Activated CD4-positive, alpha-beta T cell treated with anti-CD3 and anti-CD28 coated beads, Interleukin-2, amount 50 U/mL, for 48 hours (primary cell): ENCODE measurements around the gene HMCN2.

Source experiments
- DNase-seq, 2 experiments: peaks; one replicate each; pipeline ENCODE4 v3.0.0-alpha.2; 2020

Gene HMCN2

DNA sequence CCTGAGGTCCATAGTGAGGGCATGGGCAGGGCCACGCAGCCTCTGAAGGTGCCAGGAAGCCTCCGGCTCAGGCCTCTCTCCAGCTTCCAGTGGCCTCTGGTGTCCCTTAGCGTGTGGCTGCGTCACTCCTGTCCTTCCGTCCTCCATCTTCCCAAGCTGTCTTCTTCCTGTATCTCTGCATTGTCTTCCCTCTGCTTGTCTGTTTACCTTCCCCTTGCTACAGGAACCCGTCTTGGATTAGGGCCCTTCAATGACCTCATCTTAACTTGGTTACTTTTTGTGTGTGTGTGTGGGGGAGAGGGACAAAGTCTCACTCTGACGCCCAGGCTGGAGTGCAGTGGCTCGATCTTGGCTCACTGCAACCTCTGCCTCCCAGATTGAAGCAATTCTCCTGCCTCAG lies 193.6 kb downstream of the HMCN2 start:
- no peak for DNase-seq

GRCh38 chr9:130459941-130460669 lies 194.5 kb downstream of the HMCN2 start:
- DNase-seq = no peak

DNA sequence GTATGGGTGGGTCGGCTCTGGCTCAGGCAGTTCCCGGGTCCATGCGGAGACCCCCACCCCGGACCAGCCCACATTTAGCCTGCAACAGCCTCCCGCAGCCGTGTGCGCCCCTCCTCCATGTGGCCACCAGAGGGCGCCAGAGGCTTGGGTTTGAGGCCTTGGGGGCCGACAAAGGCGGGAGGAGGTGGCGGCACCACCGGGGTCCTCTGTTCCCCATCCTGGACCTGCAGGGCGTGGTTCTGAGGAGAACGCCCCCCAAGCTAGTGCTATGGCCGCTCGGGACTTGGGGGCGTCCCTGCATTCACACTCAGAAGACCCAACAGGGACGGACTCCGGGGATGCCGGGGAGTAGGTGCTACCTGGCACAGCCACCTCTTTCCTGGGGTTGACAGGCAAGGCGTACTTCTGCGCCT lies 195.7 kb downstream of the HMCN2 start:
- DNase-seq = peak; percentile 71 to 77

GRCh38 chr9:130461731-130462130 lies 196.2 kb downstream of the HMCN2 start:
- DNase-seq = no peak

DNA sequence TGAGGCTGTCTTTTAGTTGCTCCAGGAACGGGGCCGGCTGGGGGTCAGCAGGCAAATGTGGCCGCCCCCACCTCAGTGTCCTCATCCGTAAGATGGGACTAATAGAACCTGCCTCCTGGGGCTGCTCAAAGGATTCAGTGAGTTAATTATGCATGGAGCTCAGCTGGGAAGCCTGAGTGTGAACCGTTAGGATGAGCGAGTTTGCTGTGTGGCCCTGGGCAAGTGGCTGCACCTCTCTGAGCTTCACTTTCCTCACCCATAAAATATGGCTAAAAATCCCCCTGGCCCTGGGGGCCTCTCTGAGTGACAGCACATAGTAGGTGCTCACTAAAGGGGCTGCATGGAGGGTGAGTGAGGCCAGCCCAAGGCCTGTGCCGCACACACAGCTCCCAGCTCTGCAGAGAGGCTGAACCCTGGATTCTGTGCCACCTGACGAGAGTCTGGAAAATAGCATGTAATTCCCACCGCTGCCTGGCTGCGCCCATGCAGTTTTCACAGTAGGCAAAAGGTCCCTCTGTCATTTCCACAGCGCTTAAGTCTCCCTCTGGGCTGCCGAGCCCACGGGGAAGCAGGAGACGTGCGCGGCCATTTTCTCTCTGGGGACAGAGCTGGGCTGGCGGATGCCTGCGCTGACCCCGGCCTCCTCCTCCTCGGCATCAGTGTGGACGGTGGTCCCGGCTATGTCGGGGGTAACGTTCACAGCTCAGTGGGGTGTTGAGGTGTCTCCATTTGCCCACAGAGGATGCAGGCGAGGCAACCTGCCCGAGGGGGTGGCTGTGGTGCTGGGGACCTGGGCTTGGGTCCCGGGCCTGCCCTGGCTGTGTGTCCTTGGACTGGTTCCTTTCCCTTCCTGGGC lies 197.4 kb downstream of the HMCN2 start:
- DNase-seq = no peak

GRCh38 chr9:130463763-130464745 lies 198.5 kb downstream of the HMCN2 start:
- no peak for DNase-seq

GRCh38 chr9:130465383-130466096 lies 200.0 kb downstream of the HMCN2 start:
- DNase-seq = no peak

DNA sequence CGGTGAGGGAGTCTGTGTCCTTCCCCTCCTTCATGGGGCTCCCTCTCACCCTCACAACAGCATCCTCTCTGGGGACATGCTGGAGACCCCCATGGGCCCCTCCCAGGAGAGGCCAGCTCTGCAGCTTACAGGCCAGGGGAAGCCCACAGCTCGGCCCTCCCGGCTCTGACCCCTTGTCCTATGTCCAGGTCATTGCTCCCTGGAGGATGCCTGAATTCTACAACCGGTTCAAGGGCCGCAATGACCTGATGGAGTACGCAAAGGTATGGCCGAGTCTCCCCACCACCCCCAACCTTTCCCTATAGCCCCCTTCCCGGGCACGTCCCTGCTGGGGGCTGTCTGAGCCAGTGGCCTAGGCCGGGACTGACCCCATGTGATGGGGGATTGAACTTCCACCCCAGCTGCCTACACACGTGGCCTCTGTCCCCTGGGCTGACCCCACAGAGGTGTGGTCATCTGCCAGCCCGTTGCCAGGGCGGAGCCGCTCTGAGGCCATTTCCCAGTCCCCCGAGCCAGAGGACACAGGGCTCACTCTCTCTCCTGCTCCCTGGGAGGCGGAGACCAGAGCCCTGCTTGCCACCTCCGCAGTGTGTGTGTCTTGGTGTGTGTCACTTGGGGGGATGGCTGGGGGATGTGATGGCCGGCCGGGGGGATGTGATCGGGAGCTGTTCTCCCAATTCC lies 201.1 kb downstream of the HMCN2 start:
- DNase-seq = no peak

- DNase-seq = no peak
Measured at GRCh38 chr9:130467316-130467715, 201.8 kb downstream of the HMCN2 start.

- DNase-seq = no peak
Measured at GRCh38 chr9:130468566-130468965, 203.0 kb downstream of the HMCN2 start.

DNA sequence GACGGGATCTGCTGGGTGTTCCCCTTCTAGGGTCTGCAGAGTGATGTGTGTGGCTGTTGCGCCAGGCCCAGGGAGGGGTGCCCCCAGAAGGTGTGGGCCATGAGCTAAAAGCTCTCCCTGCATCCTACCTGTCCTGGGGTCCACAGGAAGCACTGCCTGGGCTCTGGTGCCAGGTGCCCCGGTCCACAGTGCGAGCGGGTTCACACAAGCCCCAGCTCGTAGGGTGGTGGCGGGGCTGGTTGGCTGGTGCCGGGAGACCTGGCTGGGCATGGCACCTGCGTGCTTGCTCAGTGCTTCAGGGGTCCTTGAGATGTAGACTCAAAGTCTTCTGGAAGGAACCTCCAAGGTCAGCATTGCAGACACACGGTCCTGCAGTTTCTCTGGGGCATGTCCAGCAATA lies 204.7 kb downstream of the HMCN2 start:
- DNase-seq = no peak

GRCh38 chr9:130470950-130471349 lies 205.4 kb downstream of the HMCN2 start:
- no peak for DNase-seq

DNA sequence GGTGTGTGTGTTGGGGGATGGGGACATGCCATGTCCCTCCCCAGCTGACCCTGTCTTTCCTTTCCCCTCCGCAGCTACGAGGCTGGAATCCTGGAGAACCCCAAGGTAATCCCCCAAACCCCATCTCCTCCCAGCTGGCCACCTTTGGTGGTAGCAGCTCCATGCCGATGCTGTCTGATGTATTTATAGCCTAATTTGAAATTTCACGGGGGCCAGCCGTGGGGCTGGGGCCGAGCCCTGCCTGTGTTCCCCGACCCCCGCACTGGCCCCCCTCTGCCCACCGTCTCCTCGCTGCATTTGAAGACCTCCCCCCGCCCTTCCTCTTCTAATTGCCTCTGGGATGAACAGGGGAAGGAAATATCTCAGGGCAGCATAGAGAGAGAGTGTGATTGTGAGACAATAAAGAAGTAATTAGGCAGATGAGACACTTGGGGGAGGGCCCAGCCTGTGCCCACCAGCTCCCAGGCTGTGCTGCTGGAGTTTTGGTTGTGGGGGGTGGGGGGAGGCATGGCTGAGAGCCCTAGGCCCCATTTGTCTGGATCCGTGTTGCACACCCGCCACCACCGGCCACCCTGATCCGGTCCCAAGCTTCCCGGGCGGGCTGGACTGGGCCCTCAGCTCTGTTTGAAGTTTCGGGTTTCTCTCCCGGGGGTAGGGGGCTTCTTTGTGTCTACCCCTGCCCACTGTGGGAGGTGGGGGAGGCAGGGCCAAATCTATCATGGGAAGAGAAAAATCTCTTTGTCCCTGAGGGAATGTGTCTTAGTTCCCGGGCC lies 206.0 kb downstream of the HMCN2 start:
- no peak for DNase-seq

- DNase-seq = no peak
Measured at GRCh38 chr9:130472184-130472705, 206.7 kb downstream of the HMCN2 start.

GRCh38 chr9:130473009-130473408 lies 207.4 kb downstream of the HMCN2 start:
- DNase-seq = no peak

- no peak for DNase-seq
Measured at GRCh38 chr9:130473566-130473965, 208.0 kb downstream of the HMCN2 start.

DNA sequence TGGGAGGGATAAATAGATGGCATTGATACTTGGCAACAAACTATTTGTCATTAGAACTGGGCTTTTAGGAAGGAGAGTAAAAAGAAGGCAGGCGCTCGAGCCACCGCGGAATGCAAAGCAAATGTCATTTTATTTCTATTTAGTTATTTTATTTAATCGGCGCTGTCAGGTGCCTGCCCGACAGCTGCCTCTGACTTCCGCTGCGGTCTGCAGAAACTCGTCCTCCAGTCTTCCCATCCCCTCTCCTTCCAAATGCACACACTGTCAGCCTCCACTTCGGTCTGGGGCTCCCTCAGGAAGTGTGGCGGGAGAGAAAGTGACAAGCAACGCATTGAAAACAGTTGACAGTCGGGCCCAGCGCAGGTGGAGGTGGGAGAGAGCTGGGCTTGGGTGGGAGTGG lies 208.5 kb downstream of the HMCN2 start:
- no peak for DNase-seq

DNA sequence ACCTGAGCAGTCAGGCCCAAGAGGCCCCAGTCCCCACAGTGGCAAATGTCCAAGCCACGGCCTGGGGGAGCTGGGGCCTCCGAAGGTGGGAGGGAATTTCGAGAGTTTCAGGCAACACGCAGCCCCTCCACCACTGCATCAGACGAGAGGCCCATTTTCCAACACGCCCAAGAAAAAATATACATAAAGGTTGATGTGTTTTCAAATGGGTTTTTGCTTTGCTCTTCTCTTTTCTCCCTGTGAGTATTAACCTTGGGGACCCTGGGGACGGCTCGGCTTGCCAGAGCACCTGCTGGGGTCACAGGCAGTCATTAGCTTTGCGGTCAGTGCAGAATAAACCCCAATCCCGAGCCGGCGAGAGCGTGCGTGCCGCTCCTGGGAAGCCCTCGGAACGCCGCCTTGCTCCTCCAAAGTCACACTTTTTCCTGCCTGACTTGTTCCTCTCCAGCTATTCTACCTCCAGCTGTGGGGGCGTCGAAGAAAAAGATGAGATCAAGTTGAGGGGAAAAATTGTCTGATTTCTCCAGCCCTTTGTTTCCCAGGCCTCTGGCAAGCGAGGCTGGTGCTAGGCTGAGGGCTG lies 210.7 kb downstream of the HMCN2 start:
- no peak for DNase-seq

DNA sequence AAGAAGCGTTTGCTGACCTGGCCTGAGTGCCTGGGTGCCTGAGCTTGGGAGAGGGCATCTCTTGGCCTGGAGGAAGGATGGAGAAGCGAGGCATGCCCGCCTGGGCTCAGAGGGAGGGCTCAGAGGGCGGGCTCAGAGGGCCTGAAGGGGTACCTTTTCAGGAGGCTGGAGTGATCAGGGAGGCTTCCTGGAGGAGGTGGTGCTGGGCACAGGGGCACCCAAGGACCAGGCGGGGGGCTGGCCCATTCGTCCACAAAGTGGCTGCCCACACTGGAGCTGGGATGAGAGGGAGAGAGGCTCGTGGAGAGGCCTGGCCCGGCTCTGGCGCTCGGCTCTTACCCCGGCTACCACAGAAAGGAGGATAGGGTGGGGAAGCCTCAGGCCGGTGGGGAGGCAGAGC lies 212.0 kb downstream of the HMCN2 start:
- no peak for DNase-seq

- no peak for DNase-seq
Measured at GRCh38 chr9:130478152-130478551, 212.6 kb downstream of the HMCN2 start.
